ENCODE results near the gene TRIM24. TPM values are rescaled to one million over a fixed set of nuclear protein-coding genes. Genes with fewer than 3 reads are reported as not detected.

The TRIM24 gene
- total and polyA plus RNA-seq, 10 of the 15 experiments (the other 5 are each of a cell fraction or from before 2014, with no cell fraction given), result 4.6 to 23.5 (median 13.6) TPM

DNA sequence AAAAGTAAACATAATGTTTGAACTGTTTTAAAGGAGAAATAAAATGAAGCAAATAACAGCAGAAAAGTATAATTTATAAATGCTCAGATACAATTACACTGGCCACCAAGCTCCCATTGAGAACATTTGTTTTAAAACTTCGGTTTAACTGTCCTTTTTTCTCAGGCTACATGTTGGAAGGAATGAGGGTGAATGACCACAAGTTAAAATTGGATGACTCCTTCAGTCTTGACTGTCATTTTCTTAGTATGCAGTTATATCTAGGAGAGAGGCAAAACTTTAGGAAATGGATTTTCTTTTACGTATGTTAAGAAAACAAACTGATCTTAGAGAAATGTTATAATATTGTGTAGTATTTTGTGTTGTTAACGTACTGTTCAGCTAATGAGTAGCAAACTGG is 5.0 kb downstream of the TRIM24 start:
- H3K79me2 ChIP-seq (ENCODE audit: control insufficient read depth, insufficient read depth, low read length), result peaks cover 76% of the 10 kb centered on the region
- no TSS peak for BruUV-seq (replicated peaks)
- ATAC-seq (no peak), DNase-seq (ENCODE audit: low read depth, low spot score) (no peak), FAIRE-seq (no peak)
- no peaks in the 10 kb centered on the region for H4K20me1 ChIP-seq (ENCODE audit: control insufficient read depth, insufficient read depth)
- H2AFZ ChIP-seq (ENCODE audit: control insufficient read depth, low read depth, low read length), result no peak overlapping the region
- 0 out of 2 replicates have a peak overlapping the region, but pooled peaks have one; percentile 1 for H3K4me3 ChIP-seq
- no peaks in the 10 kb centered on the region for H3K27me3 ChIP-seq (replicated peaks in 1 of 2; ENCODE audit: control insufficient read depth in 2 of 2, insufficient read depth in 2 of 2, low read length in 1 of 2)
- RAD21 ChIA-PET (ENCODE audit: unreplicated experiment), result interaction anchor here (0.6 to 1.2 kb wide), 5 partner anchors 14 to 145 kb away, joined by 3 to 4 read pairs (median 3); no protein-coding TSS in a partner anchor
- 100% methylated on average over 3 of the region's 3 CpGs for WGBS (ENCODE audit: insufficient coverage, insufficient replicate concordance, low lambda C conversion rate, missing lambda C conversion rate)
- peak overlapping the region; percentile 11; the same call in 1 of the 2 replicates for H3K4me2 ChIP-seq (ENCODE audit: control insufficient read depth, insufficient read depth)
- no peaks in the 10 kb centered on the region; the same call in 1 of the 3 replicates for H3K9me3 ChIP-seq (replicated peaks; ENCODE audit: control insufficient read depth, insufficient read depth, low read length)
- H3K27ac ChIP-seq (ENCODE audit: control insufficient read depth, insufficient read depth), result no peak overlapping the region
- no peak for TF ChIP-seq REST (IDR thresholded peaks at IDR 0.05; ENCODE audit: low read depth, low read length)
- TF ChIP-seq EP300 (IDR thresholded peaks at IDR 0.05; ENCODE audit: borderline replicate concordance in 1 of 2, control insufficient read depth in 1 of 2, low read depth in 2 of 2, low read length in 2 of 2), result no peak
- TF ChIP-seq CBX5 (IDR thresholded peaks at IDR 0.05; ENCODE audit: low read depth), result no peak
- TF ChIP-seq, protein P1, sequence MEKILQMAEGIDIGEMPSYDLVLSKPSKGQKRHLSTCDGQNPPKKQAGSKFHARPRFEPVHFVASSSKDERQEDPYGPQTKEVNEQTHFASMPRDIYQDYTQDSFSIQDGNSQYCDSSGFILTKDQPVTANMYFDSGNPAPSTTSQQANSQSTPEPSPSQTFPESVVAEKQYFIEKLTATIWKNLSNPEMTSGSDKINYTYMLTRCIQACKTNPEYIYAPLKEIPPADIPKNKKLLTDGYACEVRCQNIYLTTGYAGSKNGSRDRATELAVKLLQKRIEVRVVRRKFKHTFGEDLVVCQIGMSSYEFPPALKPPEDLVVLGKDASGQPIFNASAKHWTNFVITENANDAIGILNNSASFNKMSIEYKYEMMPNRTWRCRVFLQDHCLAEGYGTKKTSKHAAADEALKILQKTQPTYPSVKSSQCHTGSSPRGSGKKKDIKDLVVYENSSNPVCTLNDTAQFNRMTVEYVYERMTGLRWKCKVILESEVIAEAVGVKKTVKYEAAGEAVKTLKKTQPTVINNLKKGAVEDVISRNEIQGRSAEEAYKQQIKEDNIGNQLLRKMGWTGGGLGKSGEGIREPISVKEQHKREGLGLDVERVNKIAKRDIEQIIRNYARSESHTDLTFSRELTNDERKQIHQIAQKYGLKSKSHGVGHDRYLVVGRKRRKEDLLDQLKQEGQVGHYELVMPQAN (conservative IDR thresholded peaks at IDR 0.05), result no peak
- no peak for TF ChIP-seq CEBPB (IDR thresholded peaks at IDR 0.05; ENCODE audit: borderline replicate concordance in 1 of 2, low read depth in 2 of 2, low read length in 2 of 2)
- no peak for TF ChIP-seq SMC3 (IDR thresholded peaks at IDR 0.05; ENCODE audit: borderline replicate concordance, low read length)
- no peak for TF ChIP-seq ZNF384 (IDR thresholded peaks at IDR 0.05; ENCODE audit: borderline replicate concordance, low read depth, low read length)
- TF ChIP-seq NR2C1 (IDR thresholded peaks at IDR 0.05), result no peak
- TF ChIP-seq, protein P2, sequence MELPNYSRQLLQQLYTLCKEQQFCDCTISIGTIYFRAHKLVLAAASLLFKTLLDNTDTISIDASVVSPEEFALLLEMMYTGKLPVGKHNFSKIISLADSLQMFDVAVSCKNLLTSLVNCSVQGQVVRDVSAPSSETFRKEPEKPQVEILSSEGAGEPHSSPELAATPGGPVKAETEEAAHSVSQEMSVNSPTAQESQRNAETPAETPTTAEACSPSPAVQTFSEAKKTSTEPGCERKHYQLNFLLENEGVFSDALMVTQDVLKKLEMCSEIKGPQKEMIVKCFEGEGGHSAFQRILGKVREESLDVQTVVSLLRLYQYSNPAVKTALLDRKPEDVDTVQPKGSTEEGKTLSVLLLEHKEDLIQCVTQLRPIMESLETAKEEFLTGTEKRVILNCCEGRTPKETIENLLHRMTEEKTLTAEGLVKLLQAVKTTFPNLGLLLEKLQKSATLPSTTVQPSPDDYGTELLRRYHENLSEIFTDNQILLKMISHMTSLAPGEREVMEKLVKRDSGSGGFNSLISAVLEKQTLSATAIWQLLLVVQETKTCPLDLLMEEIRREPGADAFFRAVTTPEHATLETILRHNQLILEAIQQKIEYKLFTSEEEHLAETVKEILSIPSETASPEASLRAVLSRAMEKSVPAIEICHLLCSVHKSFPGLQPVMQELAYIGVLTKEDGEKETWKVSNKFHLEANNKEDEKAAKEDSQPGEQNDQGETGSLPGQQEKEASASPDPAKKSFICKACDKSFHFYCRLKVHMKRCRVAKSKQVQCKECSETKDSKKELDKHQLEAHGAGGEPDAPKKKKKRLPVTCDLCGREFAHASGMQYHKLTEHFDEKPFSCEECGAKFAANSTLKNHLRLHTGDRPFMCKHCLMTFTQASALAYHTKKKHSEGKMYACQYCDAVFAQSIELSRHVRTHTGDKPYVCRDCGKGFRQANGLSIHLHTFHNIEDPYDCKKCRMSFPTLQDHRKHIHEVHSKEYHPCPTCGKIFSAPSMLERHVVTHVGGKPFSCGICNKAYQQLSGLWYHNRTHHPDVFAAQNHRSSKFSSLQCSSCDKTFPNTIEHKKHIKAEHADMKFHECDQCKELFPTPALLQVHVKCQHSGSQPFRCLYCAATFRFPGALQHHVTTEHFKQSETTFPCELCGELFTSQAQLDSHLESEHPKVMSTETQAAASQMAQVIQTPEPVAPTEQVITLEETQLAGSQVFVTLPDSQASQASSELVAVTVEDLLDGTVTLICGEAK (IDR thresholded peaks at IDR 0.05; ENCODE audit: borderline replicate concordance), result no peak
- no peak for TF ChIP-seq IRF4 (IDR thresholded peaks at IDR 0.05; ENCODE audit: low read depth, low read length)
- no peak for TF ChIP-seq RB1 (IDR thresholded peaks at IDR 0.05; ENCODE audit: borderline replicate concordance)
- no peak for TF ChIP-seq EZH2 (IDR thresholded peaks at IDR 0.05; ENCODE audit: borderline replicate concordance, control insufficient read depth, low read depth, low read length)
- 0 out of 4 replicates have a peak, but pooled peaks cover 0 to 2% of the 10 kb centered on the region in 2 experiments for H3K36me3 ChIP-seq (ENCODE audit: control insufficient read depth in 2 of 2, insufficient read depth in 2 of 2, low read length in 1 of 2)
- intact Hi-C loops (cut with micrococcal nuclease; ENCODE audit: unreplicated experiment) (loop anchor here (10.0 kb wide), 1 partner anchor 560 kb away; no protein-coding TSS in a partner anchor), in situ Hi-C loops (cut with MboI) (no loop called here)
- no peaks in the 10 kb centered on the region for H3K4me1 ChIP-seq (ENCODE audit: control insufficient read depth, insufficient read depth, low read length)
- no peak overlapping the region for H3K9ac ChIP-seq (ENCODE audit: control insufficient read depth, insufficient read depth, low read length)
- CTCF ChIA-PET, result interaction anchor here (0.9 kb wide), 1 partner anchor 9 kb away, joined by 4 read pairs; no protein-coding TSS in a partner anchor
- SMC1A ChIA-PET (ENCODE audit: uncharacterized antibody, unreplicated experiment), result interaction anchor here (0.9 to 7.3 kb wide), 5 partner anchors 9 to 76 kb away, joined by 3 to 67 read pairs (median 3); no protein-coding TSS in a partner anchor
- POLR2A ChIA-PET, result interaction anchor here (0.6 to 4.1 kb wide), 3 partner anchors 14 to 296 kb away, joined by 3 to 31 read pairs (median 3); no protein-coding TSS in a partner anchor

Data from GM12878 (cell line).